Mesenchymal stem cell (in vitro differentiated cells and primary cell): ENCODE data around the gene ZFY.

Source experiments
- DNase-seq: peaks from one replicate; pipeline ENCODE4 v3.0.0-alpha.2; 2013
- H2AFZ ChIP-seq: one replicate; pipeline ENCODE4 v1.6.1; 2013; ENCODE audit warnings: low read depth, mild to moderate bottlenecking, control low read depth, inconsistent platforms, low read length, moderate library complexity
- H2AK5ac ChIP-seq: 2 replicates; pipeline ENCODE4 v1.6.1; 2013; ENCODE audit warnings: low read length, moderate library complexity, mild to moderate bottlenecking, inconsistent platforms; ENCODE audit not compliant: severe bottlenecking
- H2BK120ac ChIP-seq: one replicate; pipeline ENCODE4 v1.6.1; 2013; ENCODE audit warnings: low read depth, mild to moderate bottlenecking, inconsistent platforms, low read length, moderate library complexity
- H2BK12ac ChIP-seq, 2 experiments: one replicate each; pipeline ENCODE4 v1.6.1; 2013; ENCODE audit warnings: inconsistent platforms in 2 of 2, low read length in 2 of 2, mild to moderate bottlenecking in 2 of 2, moderate library complexity in 2 of 2, control low read depth in 1 of 2
- H2BK15ac ChIP-seq: one replicate; pipeline ENCODE4 v1.6.1; 2013; ENCODE audit warnings: mild to moderate bottlenecking, low read depth, inconsistent platforms; ENCODE audit not compliant: poor library complexity, severe bottlenecking
- H2BK5ac ChIP-seq: 2 replicates; pipeline ENCODE4 v1.6.1; 2013; ENCODE audit warnings: low read depth, mild to moderate bottlenecking, low read length, control low read depth, inconsistent platforms; ENCODE audit not compliant: poor library complexity, severe bottlenecking
- H3K14ac ChIP-seq, 2 experiments: one replicate each; pipeline ENCODE4 v1.6.1; 2013; ENCODE audit warnings: inconsistent platforms in 2 of 2, low read length in 2 of 2, control low read depth in 1 of 2, mild to moderate bottlenecking in 1 of 2, moderate library complexity in 1 of 2
- H3K18ac ChIP-seq, 2 experiments: one replicate each; pipeline ENCODE4 v1.6.1; 2013; ENCODE audit warnings: inconsistent platforms in 2 of 2, low read length in 2 of 2, control low read depth in 1 of 2, low read depth in 1 of 2, mild to moderate bottlenecking in 1 of 2
- H3K23ac ChIP-seq, 2 experiments: one replicate each; pipeline ENCODE4 v1.6.1; 2013; ENCODE audit warnings: inconsistent platforms in 2 of 2, low read length in 2 of 2, mild to moderate bottlenecking in 2 of 2, moderate library complexity in 2 of 2, control low read depth in 1 of 2
- H3K27ac ChIP-seq: 2 replicates; pipeline ENCODE4 v1.5.1; 2013; ENCODE audit warnings: mild to moderate bottlenecking, moderate library complexity, low read length, control low read depth, inconsistent platforms; ENCODE audit not compliant: poor library complexity, severe bottlenecking
- H3K27me3 ChIP-seq, 2 experiments: 2 replicates each; pipeline versions ENCODE4 v1.6.1 to v1.7.0; 2013; ENCODE audit warnings: low read length in 2 of 2, mild to moderate bottlenecking in 2 of 2, moderate library complexity in 2 of 2, control low read depth in 1 of 2, inconsistent platforms in 1 of 2; ENCODE audit not compliant: control insufficient read depth in 1 of 2, insufficient read depth in 1 of 2
- H3K36me3 ChIP-seq, 2 experiments: 2 replicates each; pipeline versions ENCODE4 v1.6.1 to v1.7.0; 2013; ENCODE audit warnings: low read length in 2 of 2, control low read depth in 1 of 2, inconsistent platforms in 1 of 2, low read depth in 1 of 2, mild to moderate bottlenecking in 1 of 2; ENCODE audit not compliant: insufficient read depth in 2 of 2, control insufficient read depth in 1 of 2
- H3K4ac ChIP-seq, 2 experiments: one replicate each; pipeline ENCODE4 v1.6.1; 2013; ENCODE audit warnings: inconsistent platforms in 2 of 2, low read length in 2 of 2, mild to moderate bottlenecking in 2 of 2, moderate library complexity in 2 of 2, control low read depth in 1 of 2, low read depth in 1 of 2
- H3K4me1 ChIP-seq: 2 replicates; pipeline ENCODE4 v1.6.1; 2013; ENCODE audit warnings: low read depth, low read length, control low read depth; ENCODE audit not compliant: control insufficient read depth, insufficient read depth
- H3K4me2 ChIP-seq: 2 replicates; pipeline ENCODE4 v1.6.1; 2013; ENCODE audit warnings: low read length, mild to moderate bottlenecking, inconsistent platforms; ENCODE audit not compliant: poor library complexity, severe bottlenecking
- H3K4me3 ChIP-seq, 2 experiments: 2 replicates each; pipeline versions ENCODE4 v1.5.1 to v1.7.0; 2013; ENCODE audit warnings: low read length in 2 of 2, mild to moderate bottlenecking in 2 of 2, control low read depth in 1 of 2, low read depth in 1 of 2; ENCODE audit not compliant: insufficient read depth in 1 of 2
- H3K79me1 ChIP-seq: replicated peaks from 2 replicates; pipeline ENCODE4 v1.6.1; 2013; ENCODE audit warnings: mild to moderate bottlenecking, control low read depth, low read length, inconsistent platforms; ENCODE audit not compliant: poor library complexity, severe bottlenecking
- H3K9ac ChIP-seq: 2 replicates; pipeline ENCODE4 v1.7.0; 2013; ENCODE audit warnings: mild to moderate bottlenecking, low read length, moderate library complexity
- H3K9me3 ChIP-seq: 2 replicates; pipeline ENCODE4 v1.7.0; 2013; ENCODE audit warnings: mild to moderate bottlenecking, low read length; ENCODE audit not compliant: control insufficient read depth
- H4K8ac ChIP-seq: one replicate; pipeline ENCODE4 v1.6.1; 2013; ENCODE audit warnings: inconsistent platforms, mild to moderate bottlenecking, low read length, moderate library complexity
- H4K91ac ChIP-seq: one replicate; pipeline ENCODE4 v1.6.1; 2013; ENCODE audit warnings: mild to moderate bottlenecking, low read length, inconsistent platforms
- WGBS: methylation state at CpG from one replicate; pipeline ENCODE4 v1.1.7; 2013; ENCODE audit warnings: mixed read lengths; 5-methylcytosine and 5-hydroxymethylcytosine counted together

Gene ZFY

DNA sequence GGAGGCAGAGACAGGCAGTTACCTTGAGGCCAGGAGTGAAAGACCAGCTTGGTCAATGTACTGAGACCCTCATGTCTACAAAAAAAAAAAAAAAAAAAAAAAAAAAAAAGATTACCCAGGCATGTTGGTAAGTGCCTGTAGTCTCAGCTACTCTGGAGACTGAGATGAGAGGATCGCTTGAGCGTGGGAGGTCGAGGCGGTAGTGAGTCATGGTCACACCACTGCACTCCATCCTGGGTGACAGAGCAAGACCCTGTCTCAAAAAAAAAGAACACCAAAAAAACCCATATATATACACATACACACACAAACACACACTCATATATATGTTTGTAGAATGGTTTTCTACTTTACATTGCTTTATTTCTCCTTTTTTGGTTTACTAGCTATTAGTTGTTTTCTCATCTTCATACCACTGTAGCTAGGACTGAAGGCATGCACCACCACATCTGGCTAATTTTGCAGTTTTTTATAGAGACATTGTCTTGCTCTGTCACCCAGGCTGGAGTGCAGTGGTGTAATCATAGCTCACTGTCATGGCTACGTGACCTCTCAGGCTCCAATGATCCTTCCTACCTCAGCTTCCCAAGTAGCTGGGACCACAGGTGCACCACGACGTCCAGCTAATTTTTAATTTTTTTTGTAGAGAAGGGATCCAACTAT, 14.5 kb downstream of the ZFY start:
- no peak overlapping the region for H2BK15ac ChIP-seq
- 96% methylated on average over 6 of the region's 7 CpGs for WGBS
- H3K27me3 ChIP-seq = no peaks in the 10 kb centered on the region
- no peak for DNase-seq
- H3K18ac ChIP-seq = no peak overlapping the region
- H4K91ac ChIP-seq = no peak overlapping the region
- no peak overlapping the region for H3K4me3 ChIP-seq
- no peak overlapping the region for H2BK5ac ChIP-seq
- H3K14ac ChIP-seq = no peak overlapping the region
- no peak overlapping the region for H2AK5ac ChIP-seq
- H4K8ac ChIP-seq = no peak overlapping the region
- H2BK12ac ChIP-seq = no peak overlapping the region
- H3K79me1 ChIP-seq = no peaks in the 10 kb centered on the region
- H3K9me3 ChIP-seq = no peaks in the 10 kb centered on the region
- no peak overlapping the region for H2AFZ ChIP-seq
- no peak overlapping the region for H2BK120ac ChIP-seq
- no peak overlapping the region for H3K4me2 ChIP-seq
- no peak overlapping the region for H3K27ac ChIP-seq
- H3K4me1 ChIP-seq = peaks cover 4% of the 10 kb centered on the region
- no peak overlapping the region for H3K4ac ChIP-seq
- no peaks in the 10 kb centered on the region for H3K36me3 ChIP-seq
- no peak overlapping the region for H3K23ac ChIP-seq
- H3K9ac ChIP-seq = no peak overlapping the region

DNA sequence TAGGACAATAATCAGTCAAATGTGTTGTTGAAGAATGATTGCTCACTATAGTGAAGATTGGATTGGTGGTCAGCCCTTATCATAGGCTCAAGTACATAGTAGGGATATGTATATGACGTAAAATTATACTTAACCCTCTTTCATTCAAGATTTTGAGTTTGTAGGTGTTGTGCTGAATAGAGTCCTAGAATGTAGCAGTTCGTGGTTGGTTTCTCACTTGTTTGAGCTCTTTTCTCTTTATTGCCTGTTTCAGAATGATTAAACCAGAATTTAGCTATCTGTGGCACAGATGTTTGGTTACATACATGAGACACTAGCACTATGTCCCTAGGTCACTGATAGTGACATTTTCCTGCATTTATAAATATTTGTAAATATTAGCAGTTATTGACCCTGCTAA, 15.5 kb downstream of the ZFY start:
- Histone ChIP-seq H2BK5ac (no peak overlapping the region), H3K4me3 (no peak overlapping the region), H2BK12ac (no peak overlapping the region), H3K4me2 (no peak overlapping the region), H3K9me3 (no peaks in the 10 kb centered on the region), H3K27me3 (no peaks in the 10 kb centered on the region), H3K23ac (no peak overlapping the region), H3K18ac (no peak overlapping the region), H2AK5ac (no peak overlapping the region), H3K14ac (no peak overlapping the region), H2BK15ac (no peak overlapping the region), H3K27ac (no peak overlapping the region), H3K4me1 (no peaks in the 10 kb centered on the region), H3K36me3 (no peaks in the 10 kb centered on the region), H3K4ac (no peak overlapping the region), H2AFZ (no peak overlapping the region), H4K8ac (no peak overlapping the region), H3K79me1 (no peaks in the 10 kb centered on the region), H2BK120ac (no peak overlapping the region), H3K9ac (no peak overlapping the region), H4K91ac (no peak overlapping the region)
- WGBS = no CpG with 5 or more reads among the region's 2 CpGs
- DNase-seq = no peak

DNA sequence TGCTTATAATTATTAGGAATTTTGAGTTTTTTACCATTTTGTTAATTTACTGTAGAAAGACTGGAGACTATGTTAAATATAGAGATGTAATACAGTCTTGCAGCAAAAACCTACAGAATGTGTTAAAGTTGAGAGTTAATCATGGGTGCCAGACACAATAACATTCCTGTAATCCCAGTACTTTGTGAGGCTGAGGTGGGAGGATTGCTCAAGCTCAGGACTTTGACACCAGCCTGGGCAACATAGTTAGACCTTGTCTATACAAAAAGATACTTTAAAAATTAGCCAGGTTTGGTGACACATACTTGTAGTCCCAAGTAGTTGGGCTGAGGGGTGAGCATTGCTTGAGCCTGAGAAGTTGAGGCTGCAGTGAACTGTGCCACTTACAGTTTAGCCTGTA, 17.7 kb downstream of the ZFY start:
- Histone ChIP-seq H2BK12ac (no peak overlapping the region), H3K79me1 (no peaks in the 10 kb centered on the region), H3K36me3 (no peaks in the 10 kb centered on the region), H3K9me3 (no peaks in the 10 kb centered on the region), H3K14ac (no peak overlapping the region), H2BK15ac (no peak overlapping the region), H2AFZ (no peak overlapping the region), H3K27me3 (no peaks in the 10 kb centered on the region), H3K9ac (no peak overlapping the region), H3K4me3 (no peak overlapping the region), H4K91ac (no peak overlapping the region), H3K4me1 (no peaks in the 10 kb centered on the region), H3K4me2 (no peak overlapping the region), H4K8ac (no peak overlapping the region), H3K4ac (no peak overlapping the region), H3K23ac (no peak overlapping the region), H2BK5ac (no peak overlapping the region), H2BK120ac (no peak overlapping the region), H2AK5ac (no peak overlapping the region), H3K18ac (no peak overlapping the region), H3K27ac (no peak overlapping the region)
- DNase-seq = peak; percentile 22

DNA sequence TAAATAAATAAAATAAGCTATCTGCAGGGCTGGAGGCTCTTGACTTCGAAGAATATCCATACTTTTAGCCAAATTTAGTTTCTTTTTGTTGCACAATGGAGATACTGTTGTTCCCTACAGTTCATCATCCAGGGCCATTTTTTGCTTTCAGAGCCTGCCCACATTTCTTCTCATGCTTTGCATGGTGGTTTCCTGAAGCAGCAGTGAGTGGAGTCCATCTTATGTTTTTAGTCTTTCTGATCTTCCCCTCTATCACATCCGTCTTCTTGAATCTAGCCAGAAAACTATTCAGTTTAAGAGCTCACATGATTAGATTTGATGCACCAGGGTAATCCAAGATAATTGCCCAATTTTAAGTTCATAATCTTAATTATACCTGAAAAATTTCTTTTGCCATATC, 19.6 kb downstream of the ZFY start:
- no peak for DNase-seq
- H3K4me3 ChIP-seq = no peak overlapping the region
- no peak overlapping the region for H3K9ac ChIP-seq
- H3K36me3 ChIP-seq = no peaks in the 10 kb centered on the region
- no peaks in the 10 kb centered on the region for H3K79me1 ChIP-seq
- no peak overlapping the region for H4K91ac ChIP-seq
- H3K27me3 ChIP-seq = no peaks in the 10 kb centered on the region
- no peak overlapping the region for H3K14ac ChIP-seq
- no peak overlapping the region for H3K4ac ChIP-seq
- no peak overlapping the region for H2BK120ac ChIP-seq
- no peak overlapping the region for H2BK15ac ChIP-seq
- H3K9me3 ChIP-seq = no peaks in the 10 kb centered on the region
- H4K8ac ChIP-seq = no peak overlapping the region
- no peak overlapping the region for H2AK5ac ChIP-seq
- no peak overlapping the region for H2BK5ac ChIP-seq
- WGBS = 80% methylated on average over 2 of the region's 2 CpGs
- no peak overlapping the region for H2BK12ac ChIP-seq
- no peak overlapping the region for H3K27ac ChIP-seq
- H3K18ac ChIP-seq = no peak overlapping the region
- no peak overlapping the region for H2AFZ ChIP-seq
- no peak overlapping the region for H3K4me2 ChIP-seq
- no peak overlapping the region for H3K23ac ChIP-seq
- H3K4me1 ChIP-seq = no peaks in the 10 kb centered on the region
